Karpas-422 (cell line): ENCODE data around the gene HSD17B12. TPM values are rescaled to one million over a fixed set of nuclear protein-coding genes. Genes with fewer than 3 reads are reported as not detected.

ENCODE experiments used
- DNase-seq: peaks from one replicate; pipeline ENCODE4 v3.0.0-alpha.2; 2015
- H2AFZ ChIP-seq: fragments of 200-600 bp; sonication (generic); 2 replicates; pipeline ENCODE4 v1.6.1; 2014; ENCODE audit warnings: antibody characterized with exemption, low read length, mixed read lengths
- H3K27ac ChIP-seq: fragments of 200-600 bp; sonication (generic); 2 replicates; pipeline ENCODE4 v1.5.1; 2014; ENCODE audit warnings: mild to moderate bottlenecking, low read length, moderate library complexity
- H3K27me3 ChIP-seq: fragments of 200-600 bp; sonication (generic); 2 replicates; pipeline ENCODE4 v1.6.1; 2014; ENCODE audit warnings: low read length, mixed read lengths
- H3K36me3 ChIP-seq: fragments of 200-600 bp; sonication (generic); 2 replicates; pipeline ENCODE4 v1.6.1; 2014; ENCODE audit warnings: low read length, mixed read lengths; ENCODE audit not compliant: insufficient read depth
- H3K4me1 ChIP-seq: fragments of 200-600 bp; sonication (generic); 2 replicates; pipeline ENCODE4 v1.6.1; 2014; ENCODE audit warnings: mild to moderate bottlenecking, low read length, mixed read lengths
- H3K4me2 ChIP-seq: fragments of 200-600 bp; sonication (generic); 2 replicates; pipeline ENCODE4 v1.6.1; 2014; ENCODE audit warnings: low read length, low read depth, mild to moderate bottlenecking; ENCODE audit not compliant: poor library complexity, severe bottlenecking
- H3K4me3 ChIP-seq: fragments of 200-600 bp; sonication (generic); 2 replicates; pipeline ENCODE4 v1.5.1; 2014; ENCODE audit warnings: mild to moderate bottlenecking, antibody characterized with exemption, low read length, mixed read lengths
- H3K79me2 ChIP-seq: fragments of 200-600 bp; sonication (generic); 2 replicates; pipeline ENCODE4 v1.6.1; 2014; ENCODE audit warnings: mild to moderate bottlenecking, low read length, mixed read lengths
- H3K9ac ChIP-seq: fragments of 200-600 bp; sonication (generic); 2 replicates; pipeline ENCODE4 v1.6.0; 2014; ENCODE audit warnings: low read length
- H3K9me2 ChIP-seq: fragments of 200-600 bp; sonication (generic), shearing (Covaris generic); replicated peaks from 2 replicates; pipeline ENCODE4 v1.6.0; 2014; ENCODE audit warnings: mild to moderate bottlenecking, low read length, moderate library complexity; ENCODE audit not compliant: insufficient read depth
- H3K9me3 ChIP-seq: fragments of 300-700, 200-600 bp; sonication (generic); 2 replicates; pipeline ENCODE4 v1.6.1; 2014; ENCODE audit warnings: low read length, mixed read lengths
- H4K20me1 ChIP-seq: fragments of 200-600 bp; sonication (generic); 2 replicates; pipeline ENCODE4 v1.6.1; 2014; ENCODE audit warnings: mild to moderate bottlenecking, antibody characterized with exemption, low read length, low read depth; ENCODE audit not compliant: insufficient read depth
- total RNA-seq: library from RNA; depleted of rRNA; stranded (reverse); fragments of >200 nt; shearing (Covaris generic); gene quantifications from 2 replicates; pipeline ENCODE4 v1.2.3, GENCODE V29; 2014; ENCODE audit warnings: low replicate concordance; rRNA removed

HSD17B12 gene
- total RNA-seq = 156 and 355 TPM in 2 replicates

- DNase-seq = peak; percentile 100
- peaks cover 52% of the 10 kb centered on the region for H3K79me2 ChIP-seq
- no peaks in the 10 kb centered on the region for H3K27me3 ChIP-seq
- no peaks in the 10 kb centered on the region for H3K9me2 ChIP-seq
- H2AFZ ChIP-seq = 0 out of 2 replicates have a peak within 1 kb of the TSS, but pooled peaks have one; percentile 38
- H4K20me1 ChIP-seq = 0 out of 2 replicates have a peak, but pooled peaks cover 3% of the 10 kb centered on the region
- H3K4me1 ChIP-seq = peaks cover 39% of the 10 kb centered on the region
- peak within 1 kb of the TSS; percentile 99 for H3K9ac ChIP-seq
- H3K27ac ChIP-seq = peak within 1 kb of the TSS; percentile 90
- no peaks in the 10 kb centered on the region for H3K9me3 ChIP-seq
- H3K36me3 ChIP-seq = peaks cover 29% of the 10 kb centered on the region
- H3K4me3 ChIP-seq = peak within 1 kb of the TSS; percentile 94
- H3K4me2 ChIP-seq = peak within 1 kb of the TSS; percentile 78
Observed at GRCh38 chr11:43680521-43681400, at the start of gene HSD17B12. Gene HSD17B12, plus strand, starts transcription at chr11:43680738. Its CDS starts 90 bp downstream, at chr11:43680828.

- no peak overlapping the region for H3K4me2 ChIP-seq
- H2AFZ ChIP-seq = no peak overlapping the region
- H3K27ac ChIP-seq = no peak overlapping the region
- no peak overlapping the region for H3K9ac ChIP-seq
- H4K20me1 ChIP-seq = no peaks in the 10 kb centered on the region
- no peaks in the 10 kb centered on the region for H3K9me2 ChIP-seq
- no peaks in the 10 kb centered on the region for H3K36me3 ChIP-seq
- H3K4me3 ChIP-seq = no peak overlapping the region
- no peaks in the 10 kb centered on the region for H3K9me3 ChIP-seq
- no peaks in the 10 kb centered on the region for H3K27me3 ChIP-seq
- DNase-seq = no peak
- H3K79me2 ChIP-seq = no peaks in the 10 kb centered on the region
- H3K4me1 ChIP-seq = peaks cover 1% of the 10 kb centered on the region; the same call in 1 of the 2 replicates
Observed at GRCh38 chr11:43631732-43632131, 48.8 kb upstream of the HSD17B12 start.

GRCh38 chr11:43632181-43632580 is 48.4 kb upstream of the HSD17B12 start:
- H3K4me2 ChIP-seq = no peak overlapping the region
- no peak overlapping the region for H3K27ac ChIP-seq
- no peaks in the 10 kb centered on the region for H3K79me2 ChIP-seq
- H3K36me3 ChIP-seq = no peaks in the 10 kb centered on the region
- H3K9ac ChIP-seq = no peak overlapping the region
- H3K4me1 ChIP-seq = no peaks in the 10 kb centered on the region; the same call in 1 of the 2 replicates
- H3K4me3 ChIP-seq = no peak overlapping the region
- no peak overlapping the region for H2AFZ ChIP-seq
- H3K27me3 ChIP-seq = no peaks in the 10 kb centered on the region
- H4K20me1 ChIP-seq = no peaks in the 10 kb centered on the region
- H3K9me2 ChIP-seq = no peaks in the 10 kb centered on the region
- no peak for DNase-seq
- H3K9me3 ChIP-seq = no peaks in the 10 kb centered on the region

GRCh38 chr11:43638717-43639116 is 41.8 kb upstream of the HSD17B12 start:
- H3K9me2 ChIP-seq = no peaks in the 10 kb centered on the region
- no peak overlapping the region for H3K4me3 ChIP-seq
- H3K9me3 ChIP-seq = no peaks in the 10 kb centered on the region
- no peaks in the 10 kb centered on the region for H3K27me3 ChIP-seq
- no peaks in the 10 kb centered on the region for H3K79me2 ChIP-seq
- no peaks in the 10 kb centered on the region for H3K36me3 ChIP-seq
- H3K4me1 ChIP-seq = peaks cover 3% of the 10 kb centered on the region; the same call in 1 of the 2 replicates
- no peak for DNase-seq
- H3K9ac ChIP-seq = no peak overlapping the region
- no peak overlapping the region for H3K4me2 ChIP-seq
- no peak overlapping the region for H2AFZ ChIP-seq
- H3K27ac ChIP-seq = no peak overlapping the region
- no peaks in the 10 kb centered on the region for H4K20me1 ChIP-seq

- H3K4me3 ChIP-seq = no peak overlapping the region
Observed at GRCh38 chr11:43639224-43639623, 41.3 kb upstream of the HSD17B12 start.

GRCh38 chr11:43639920-43640319 is 40.6 kb upstream of the HSD17B12 start:
- Histone ChIP-seq H4K20me1 (no peaks in the 10 kb centered on the region), H3K27ac (no peak overlapping the region), H2AFZ (no peak overlapping the region), H3K27me3 (no peaks in the 10 kb centered on the region), H3K79me2 (peaks cover 6% of the 10 kb centered on the region), H3K9me3 (no peaks in the 10 kb centered on the region), H3K4me1 (peaks cover 6% of the 10 kb centered on the region), H3K4me2 (no peak overlapping the region), H3K36me3 (no peaks in the 10 kb centered on the region), H3K9ac (no peak overlapping the region), H3K4me3 (no peak overlapping the region), H3K9me2 (no peaks in the 10 kb centered on the region)
- DNase-seq = no peak

More at GRCh38 chr11:43639224-43639623, 41.3 kb upstream of the HSD17B12 start:
- no peaks in the 10 kb centered on the region for H3K9me2 ChIP-seq
- no peak overlapping the region for H2AFZ ChIP-seq
- H3K27ac ChIP-seq = no peak overlapping the region
- H3K79me2 ChIP-seq = no peaks in the 10 kb centered on the region
- no peaks in the 10 kb centered on the region for H3K36me3 ChIP-seq
- no peak overlapping the region for H3K9ac ChIP-seq
- peaks cover 4% of the 10 kb centered on the region; the same call in 1 of the 2 replicates for H3K4me1 ChIP-seq
- H3K9me3 ChIP-seq = no peaks in the 10 kb centered on the region
- DNase-seq = no peak
- H3K4me2 ChIP-seq = no peak overlapping the region
- no peaks in the 10 kb centered on the region for H4K20me1 ChIP-seq
- H3K27me3 ChIP-seq = no peaks in the 10 kb centered on the region

GRCh38 chr11:43643898-43644620 is 36.5 kb upstream of the HSD17B12 start:
- Histone ChIP-seq H3K79me2 (peaks cover 10% of the 10 kb centered on the region), H3K4me3 (peak overlapping the region; percentile 91), H3K4me1 (peaks cover 10% of the 10 kb centered on the region), H3K9me2 (no peaks in the 10 kb centered on the region), H2AFZ (peak overlapping the region; percentile 78), H3K4me2 (peak overlapping the region; percentile 83), H3K27me3 (no peaks in the 10 kb centered on the region), H3K9ac (peak overlapping the region; percentile 87), H3K36me3 (no peaks in the 10 kb centered on the region), H3K9me3 (no peaks in the 10 kb centered on the region), H3K27ac (no peak overlapping the region), H4K20me1 (no peaks in the 10 kb centered on the region)
- peak; percentile 95 for DNase-seq
